NOMO-1 treated with DMSO at 0.1 percent for 48 hours (cell line): ENCODE results near the gene TRIM6.
A peak's percentile ranks its signal among the peaks of the same experiment; 100 is the strongest.
"Not testable (repeated sequence)": the region's sequence is repeated elsewhere in the genome, so short reads cannot be mapped to it uniquely, and the experiment has no call there.

ENCODE experiments used
- DNase-seq: peaks from one replicate; lab custom pipeline; 2025; ENCODE audit not compliant: unreplicated experiment; lab: John Stamatoyannopoulos, UW

TRIM6 gene

GRCh38 chr11:5602791-5603190, 6.4 kb downstream of the TRIM6 start:
- not testable (repeated sequence) for DNase-seq

GRCh38 chr11:5603326-5603725, 6.9 kb downstream of the TRIM6 start:
- DNase-seq = no peak

DNA sequence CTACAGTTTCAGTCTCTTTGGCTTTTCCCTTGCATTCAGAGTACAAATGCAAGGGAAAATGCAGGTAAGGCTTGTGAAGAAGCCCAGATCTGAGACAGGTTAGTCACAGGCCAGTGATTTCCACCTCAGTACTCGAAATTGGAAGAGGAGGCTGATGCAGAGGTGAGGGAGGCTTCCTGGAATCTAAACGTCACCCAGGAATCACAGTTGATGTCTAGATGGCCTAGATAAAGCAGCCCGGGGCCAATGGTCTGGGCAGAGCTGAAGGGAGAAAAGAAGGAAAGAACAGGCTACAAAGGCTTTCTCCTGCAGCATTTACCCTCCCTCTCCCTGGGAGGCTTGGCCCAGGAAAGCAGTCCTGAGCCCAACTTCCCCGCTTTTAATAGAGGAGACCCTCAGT, 8.5 kb downstream of the TRIM6 start:
- DNase-seq = no peak

GRCh38 chr11:5605849-5606248, 9.4 kb downstream of the TRIM6 start:
- no peak for DNase-seq

DNA sequence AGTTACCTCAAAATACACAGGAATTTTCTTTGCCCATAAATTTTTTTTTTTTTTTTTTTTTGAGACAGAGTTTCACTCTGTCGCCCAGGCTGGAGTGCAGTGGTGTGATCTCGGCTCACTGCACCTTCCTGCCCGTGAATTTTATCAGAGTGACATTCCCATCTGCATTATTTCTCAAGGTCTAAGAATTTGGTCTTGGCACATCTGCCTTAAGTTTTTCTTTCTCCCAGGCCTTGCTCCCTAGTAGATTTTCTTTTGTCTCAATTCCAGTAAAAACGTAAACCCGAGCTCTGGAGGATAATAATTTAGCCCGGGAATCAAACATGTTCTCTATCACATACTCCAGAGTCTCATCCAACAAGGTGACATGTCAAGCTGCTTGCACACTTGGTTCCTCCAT, 12.4 kb downstream of the TRIM6 start:
- DNase-seq = no peak

DNA sequence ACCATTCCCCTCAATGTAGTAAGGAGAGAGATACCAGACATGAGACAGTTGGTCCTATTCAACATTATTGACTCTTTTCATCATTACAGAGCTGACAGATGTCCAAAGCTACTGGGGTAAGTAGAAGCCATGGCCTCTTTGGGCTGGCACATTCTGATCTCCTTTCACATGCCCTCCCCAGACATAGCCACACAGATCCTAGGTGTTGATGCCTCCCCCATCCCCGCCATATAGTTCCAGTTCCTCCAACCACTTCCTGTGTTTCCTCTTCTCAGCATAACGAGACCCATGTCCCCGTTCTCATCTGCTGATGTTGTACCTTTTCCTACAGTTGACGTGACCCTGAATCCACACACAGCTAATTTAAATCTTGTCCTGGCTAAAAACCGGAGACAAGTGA, 14.0 kb downstream of the TRIM6 start:
- DNase-seq = no peak

DNA sequence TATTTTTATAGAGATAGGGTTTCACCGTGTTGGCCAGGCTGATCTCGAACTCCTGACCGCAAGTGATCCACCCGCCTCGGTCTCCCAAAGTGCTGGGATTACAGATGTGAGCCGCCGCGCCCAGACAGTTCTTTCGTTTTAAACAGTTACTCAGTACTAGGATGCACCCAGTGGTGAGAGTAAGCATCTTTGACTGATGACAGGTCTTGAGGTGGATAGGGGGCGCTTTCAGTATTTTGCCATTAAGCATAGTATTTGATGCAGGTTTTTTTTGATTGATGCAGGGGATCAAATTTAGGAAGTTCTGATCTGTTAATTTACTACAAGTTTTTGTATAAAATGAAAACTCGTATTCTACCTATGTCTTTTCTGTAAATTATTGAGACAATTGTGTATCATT, 15.2 kb downstream of the TRIM6 start:
- DNase-seq = no peak

- DNase-seq = no peak
These were observed 22.4 kb downstream of the TRIM6 start for GRCh38 chr11:5618807-5619206.

GRCh38 chr11:5620651-5621521, 24.4 kb downstream of the TRIM6 start:
- DNase-seq = no peak

DNA sequence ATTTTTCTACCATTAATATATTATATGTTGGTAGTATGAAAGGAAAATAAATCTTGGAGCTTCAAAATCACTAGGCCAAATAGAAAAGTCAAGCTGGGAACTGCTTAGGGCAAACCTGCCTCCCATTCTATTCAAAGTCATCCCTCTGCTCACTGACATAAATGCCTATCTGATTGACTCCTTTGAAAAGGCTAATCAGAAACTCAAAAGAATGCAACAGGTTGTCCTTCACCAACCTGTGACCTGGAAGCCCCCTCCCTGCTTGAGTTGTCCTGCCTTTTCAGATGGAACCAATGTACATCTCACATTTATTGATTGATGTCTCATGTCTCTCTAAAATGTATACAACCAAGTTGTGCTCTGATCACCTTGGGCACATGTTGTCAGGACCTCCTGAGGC, 25.1 kb downstream of the TRIM6 start:
- no peak for DNase-seq

GRCh38 chr11:5622802-5623201, 26.4 kb downstream of the TRIM6 start:
- no peak for DNase-seq

GRCh38 chr11:5624489-5625279, 28.2 kb downstream of the TRIM6 start, which contains the start of gene TRIM34:
TRIM34 (plus strand) TSS chr11:5625001; CDS start chr11:5632332, 7,331 bp downstream.
- DNase-seq = peak; percentile 96

DNA sequence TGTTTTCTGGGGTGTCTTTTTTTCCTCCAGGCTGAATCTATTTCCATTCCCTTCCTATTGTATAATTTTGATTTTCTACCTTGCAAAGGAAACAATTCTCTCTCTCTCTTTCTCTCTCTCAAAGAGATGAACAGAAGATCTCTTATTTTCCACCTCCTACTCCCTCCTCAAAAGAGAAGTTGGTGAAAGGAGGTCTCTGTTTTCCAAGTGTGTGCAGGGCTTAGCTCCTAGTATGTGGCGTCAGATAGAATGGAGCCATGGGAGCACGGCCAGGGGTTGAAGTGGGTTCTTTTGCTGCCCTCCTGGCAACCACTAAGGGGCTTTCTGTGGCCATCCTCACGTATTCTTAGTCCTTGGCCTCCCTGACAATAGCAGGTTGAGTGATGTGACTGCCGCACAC, 28.8 kb downstream of the TRIM6 start:
- no peak for DNase-seq

GRCh38 chr11:5626196-5626595, 29.8 kb downstream of the TRIM6 start:
- DNase-seq = peak; percentile 25

DNA sequence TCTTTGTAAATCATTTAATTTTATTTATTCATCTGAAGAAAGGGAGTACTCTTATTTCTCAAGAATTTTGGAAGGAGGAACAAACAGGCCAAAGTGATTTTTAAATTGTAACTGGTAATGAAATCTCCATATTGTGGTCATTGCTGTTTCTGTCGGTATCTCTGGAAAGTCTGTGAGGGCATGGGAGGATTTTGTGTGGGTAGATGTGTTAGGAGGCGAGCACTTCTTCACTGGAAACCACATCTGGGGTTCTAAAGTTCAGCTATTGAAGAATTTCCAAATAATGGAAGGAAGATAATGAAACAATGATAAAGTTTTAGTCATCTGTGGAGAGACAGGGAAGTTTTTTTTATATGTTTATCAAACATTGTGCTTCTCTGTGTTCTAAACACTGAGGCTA, 35.0 kb downstream of the TRIM6 start:
- no peak for DNase-seq

DNA sequence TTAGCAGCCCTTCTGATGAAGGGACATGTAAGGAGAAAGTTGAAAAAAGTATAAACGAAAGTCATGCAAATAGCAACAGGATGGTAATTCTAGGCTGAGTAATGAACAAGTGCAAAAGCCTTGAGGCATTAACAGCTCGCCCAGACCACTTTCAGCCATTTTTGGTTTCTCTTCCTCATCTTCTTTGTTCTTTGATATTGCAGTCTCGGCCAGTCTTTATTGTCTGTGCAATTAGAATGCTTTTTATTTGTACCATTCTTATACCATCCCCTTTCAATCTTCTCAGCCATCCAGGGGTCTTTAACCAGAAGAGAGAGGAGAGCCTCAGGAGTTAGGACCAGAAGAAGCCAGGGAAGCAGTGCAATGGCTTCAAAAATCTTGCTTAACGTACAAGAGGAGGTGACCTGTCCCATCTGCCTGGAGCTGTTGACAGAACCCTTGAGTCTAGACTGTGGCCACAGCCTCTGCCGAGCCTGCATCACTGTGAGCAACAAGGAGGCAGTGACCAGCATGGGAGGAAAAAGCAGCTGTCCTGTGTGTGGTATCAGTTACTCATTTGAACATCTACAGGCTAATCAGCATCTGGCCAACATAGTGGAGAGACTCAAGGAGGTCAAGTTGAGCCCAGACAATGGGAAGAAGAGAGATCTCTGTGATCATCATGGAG, 35.7 kb downstream of the TRIM6 start:
- DNase-seq = peak; percentile 68

DNA sequence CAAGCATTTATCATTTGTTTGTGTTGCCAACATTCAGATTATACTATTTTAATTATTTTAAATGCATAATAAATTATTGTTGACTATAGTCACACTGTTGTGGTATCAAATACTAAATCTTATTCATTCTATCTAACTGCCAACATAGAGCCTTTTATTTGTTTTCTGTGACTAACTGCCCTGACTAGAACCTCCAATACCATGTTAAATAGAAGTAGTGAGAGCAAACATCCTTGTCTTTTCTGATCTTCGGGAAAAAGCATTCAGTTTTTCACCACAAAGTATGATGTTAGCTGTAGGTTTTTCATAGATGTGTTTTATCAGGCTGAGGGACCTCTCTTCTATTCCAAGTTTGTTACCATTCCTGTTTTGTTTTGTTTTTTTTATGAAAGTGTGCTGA, 43.5 kb downstream of the TRIM6 start:
- DNase-seq = no peak

GRCh38 chr11:5643585-5643984, 47.1 kb downstream of the TRIM6 start:
- DNase-seq = no peak

GRCh38 chr11:5646139-5646538, 49.7 kb downstream of the TRIM6 start:
- DNase-seq = no peak

DNA sequence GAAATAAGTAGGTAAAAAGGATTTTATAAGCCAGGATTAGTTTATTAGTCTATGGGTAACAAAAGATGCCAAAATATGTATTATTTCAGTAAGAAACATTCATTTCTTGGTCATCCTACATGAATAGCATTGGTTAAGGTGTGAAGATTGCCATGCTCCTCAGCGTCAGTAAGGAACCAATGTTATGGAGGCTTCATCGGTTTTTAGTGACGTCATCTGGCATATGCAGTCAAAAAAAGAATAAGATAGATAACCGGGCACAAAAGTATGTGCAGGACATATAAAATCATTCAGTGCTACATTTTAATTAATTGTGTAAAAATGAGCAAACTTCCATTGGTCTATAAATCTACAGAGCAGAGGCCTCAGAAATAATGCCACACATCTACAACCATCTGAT, 59.0 kb downstream of the TRIM6 start:
- DNase-seq = no peak

- DNase-seq = not testable (repeated sequence)
These were observed 60.5 kb downstream of the TRIM6 start for GRCh38 chr11:5656956-5657355.

DNA sequence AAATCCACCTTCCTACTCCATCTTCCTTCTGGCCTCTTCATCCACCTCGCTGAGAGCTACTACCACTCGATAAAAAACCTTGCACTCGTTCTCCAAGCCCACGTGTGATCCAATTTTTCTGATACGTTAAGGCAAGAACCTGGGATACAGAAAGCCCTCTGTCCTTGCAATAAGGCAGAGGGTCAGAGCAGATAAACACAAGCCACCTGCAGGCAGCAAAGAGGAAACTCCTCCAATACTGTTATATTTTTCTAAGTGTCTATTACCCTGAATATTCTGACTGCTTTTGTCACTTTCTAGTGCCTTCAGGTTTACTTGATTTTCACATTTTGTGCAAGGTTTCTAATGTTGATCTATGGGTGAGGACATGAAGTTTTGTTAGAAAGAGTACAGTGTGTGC, 61.9 kb downstream of the TRIM6 start:
- no peak for DNase-seq
